AG04450 (cell line): ENCODE measurements around the gene ANP32E. TPM values are rescaled to one million over a fixed set of nuclear protein-coding genes. Genes with fewer than 3 reads are reported as not detected.
"Not testable (repeated sequence)": the region's sequence is repeated elsewhere in the genome, so short reads cannot be mapped to it uniquely, and the experiment has no call there.

Source experiments
- CTCF ChIA-PET: fragments of 300-600, 350-600 bp; formaldehyde crosslinking; extraction: SDS; loops from one replicate; lab custom pipeline; 2022; ENCODE audit warnings: antibody characterized with exemption, inconsistent platforms; lab: Charles Lee
- POLR2A ChIA-PET: fragments of 350-600 bp; formaldehyde crosslinking; extraction: SDS; loops from one replicate; lab custom pipeline; 2021; ENCODE audit warnings: antibody characterized with exemption, inconsistent platforms; lab: Yijun Ruan, JAX
- DNase-seq: peaks from one replicate; pipeline ENCODE4 v3.0.0-alpha.2; 2011; ENCODE audit warnings: low read depth, low spot score
- H3K27ac ChIP-seq: one replicate; pipeline ENCODE4 v1.5.1; 2012; ENCODE audit warnings: low read depth, low read length, control low read depth
- H3K27me3 ChIP-seq: one replicate; pipeline ENCODE4 v1.6.0; 2012; ENCODE audit warnings: low read length; ENCODE audit not compliant: control insufficient read depth, insufficient read depth
- H3K4me3 ChIP-seq: 2 replicates; pipeline ENCODE4 v1.5.1; 2011; ENCODE audit warnings: mild to moderate bottlenecking, low read depth, low read length, control low read depth
- H3K9me3 ChIP-seq: 2 replicates; pipeline ENCODE4 v1.5.1; 2012; ENCODE audit warnings: low read length; ENCODE audit not compliant: control insufficient read depth, insufficient read depth
- CTCF ChIP-seq: IDR thresholded peaks from 2 replicates; pipeline ENCODE4 v1.5.1; 2011; ENCODE audit warnings: low read depth, low read length, control low read depth, inconsistent platforms
- polyA plus RNA-seq: library from polyadenylated mRNA; depleted of rRNA; stranded (reverse); fragments of >200 nt; gene quantifications from 2 replicates; pipeline ENCODE4 v1.2.3, GENCODE V29; 2011

ANP32E gene
- polyA plus RNA-seq, 1 experiment: 22.7 TPM

- Histone ChIP-seq H3K27me3 (no peaks in the 10 kb centered on the region), H3K27ac (peak overlapping the region; percentile 63), H3K9me3 (no peaks in the 10 kb centered on the region), H3K4me3 (peak overlapping the region; percentile 60)
- TF ChIP-seq CTCF: peak; percentile 41
- ChIA-PET POLR2A (interaction anchor here (0.6 kb wide), 1 partner anchor 142 kb away, joined by 3 read pairs; no protein-coding TSS in a partner anchor), CTCF (interaction anchor here (0.7 to 1.0 kb wide), 2 partner anchors 9 to 26 kb away, joined by 4 to 8 read pairs; no protein-coding TSS in a partner anchor)
- DNase-seq: peak; percentile 82
Measured at GRCh38 chr1:150213170-150214098, 22.5 kb downstream of the ANP32E start.

- Histone ChIP-seq H3K27ac (no peak overlapping the region), H3K4me3 (no peak overlapping the region), H3K27me3 (no peaks in the 10 kb centered on the region), H3K9me3 (no peaks in the 10 kb centered on the region)
- POLR2A ChIA-PET: no interaction called here
- no peak for TF ChIP-seq CTCF
- CTCF ChIA-PET: interaction anchor here (0.6 kb wide), 1 partner anchor 30 kb away, joined by 5 read pairs; no protein-coding TSS in a partner anchor
- DNase-seq: no peak
Measured at GRCh38 chr1:150212070-150212469, 23.8 kb downstream of the ANP32E start.

GRCh38 chr1:150210706-150211105, 25.2 kb downstream of the ANP32E start:
- no peak for DNase-seq
- no peak for TF ChIP-seq CTCF
- POLR2A ChIA-PET: no interaction called here
- Histone ChIP-seq H3K27ac (no peak overlapping the region), H3K9me3 (no peaks in the 10 kb centered on the region), H3K27me3 (no peaks in the 10 kb centered on the region), H3K4me3 (no peak overlapping the region)
- CTCF ChIA-PET: interaction anchor here (0.6 kb wide), 1 partner anchor 45 kb away, joined by 5 read pairs; no protein-coding TSS in a partner anchor

- ChIA-PET POLR2A (no interaction called here), CTCF (no interaction called here)
- DNase-seq: no peak
- no peak for TF ChIP-seq CTCF
- Histone ChIP-seq H3K4me3 (no peak overlapping the region), H3K9me3 (no peaks in the 10 kb centered on the region), H3K27ac (no peak overlapping the region), H3K27me3 (no peaks in the 10 kb centered on the region)
Measured at GRCh38 chr1:150210091-150210490, 25.8 kb downstream of the ANP32E start.

- DNase-seq, H3K4me3 ChIP-seq, H3K27me3 ChIP-seq, H3K9me3 ChIP-seq, H3K27ac ChIP-seq, POLR2A ChIA-PET: not testable (repeated sequence)
- CTCF ChIA-PET: interaction anchor here (1.1 kb wide), 1 partner anchor 135 kb away, joined by 3 read pairs; no protein-coding TSS in a partner anchor
Measured at GRCh38 chr1:150208460-150208859, 27.5 kb downstream of the ANP32E start.
